NOMO-1 treated with dmso at 0.1 percent for 144 hours (cell line): ENCODE results near the gene C1GALT1.
"Not testable (repeated sequence)": the region's sequence is repeated elsewhere in the genome, so short reads cannot be mapped to it uniquely, and the experiment has no call there.

Experiments used
- DNase-seq: peaks from one replicate; lab custom pipeline; 2025; ENCODE audit not compliant: unreplicated experiment; lab: John Stamatoyannopoulos, UW

The C1GALT1 gene

GRCh38 chr7:7199592-7199991 lies 17.2 kb downstream of the C1GALT1 start:
- not testable (repeated sequence) for DNase-seq

- DNase-seq: not testable (repeated sequence)
Measured at GRCh38 chr7:7200255-7200654, 17.9 kb downstream of the C1GALT1 start.

GRCh38 chr7:7201578-7202374 lies 19.4 kb downstream of the C1GALT1 start:
- no peak for DNase-seq

- DNase-seq: no peak
Measured at GRCh38 chr7:7202375-7202720, 20.0 kb downstream of the C1GALT1 start.

- no peak for DNase-seq
Measured at GRCh38 chr7:7203813-7204575, 21.6 kb downstream of the C1GALT1 start.

- DNase-seq: no peak
Measured at GRCh38 chr7:7207876-7208275, 25.5 kb downstream of the C1GALT1 start.

- DNase-seq: no peak
Measured at GRCh38 chr7:7208520-7208919, 26.2 kb downstream of the C1GALT1 start.

GRCh38 chr7:7209412-7210050 lies 27.2 kb downstream of the C1GALT1 start:
- DNase-seq: no peak

- DNase-seq: no peak
Measured at GRCh38 chr7:7210475-7211237, 28.3 kb downstream of the C1GALT1 start.

- DNase-seq: no peak
Measured at GRCh38 chr7:7212612-7213011, 30.3 kb downstream of the C1GALT1 start.

GRCh38 chr7:7214398-7215347 lies 32.3 kb downstream of the C1GALT1 start:
- DNase-seq: no peak

- DNase-seq: no peak
Measured at GRCh38 chr7:7216279-7216678, 33.9 kb downstream of the C1GALT1 start.

GRCh38 chr7:7219216-7219615 lies 36.9 kb downstream of the C1GALT1 start:
- no peak for DNase-seq

- DNase-seq: no peak
Measured at GRCh38 chr7:7220821-7221220, 38.5 kb downstream of the C1GALT1 start.

- no peak for DNase-seq
Measured at GRCh38 chr7:7221599-7222038, 39.3 kb downstream of the C1GALT1 start.

- no peak for DNase-seq
Measured at GRCh38 chr7:7223250-7223649, 40.9 kb downstream of the C1GALT1 start.

- no peak for DNase-seq
Measured at GRCh38 chr7:7226407-7226806, 44.1 kb downstream of the C1GALT1 start.

- no peak for DNase-seq
Measured at GRCh38 chr7:7228472-7228871, 46.1 kb downstream of the C1GALT1 start.

GRCh38 chr7:7228967-7229366 lies 46.6 kb downstream of the C1GALT1 start:
- DNase-seq: no peak

GRCh38 chr7:7231000-7231399 lies 48.7 kb downstream of the C1GALT1 start:
- DNase-seq: no peak
